ENCODE data around the gene NPIPB6. TPM values are rescaled to one million over a fixed set of nuclear protein-coding genes. Genes with fewer than 3 reads are reported as not detected.

Gene NPIPB6
- total RNA-seq, 2 donors from 2014 or later = 1.8 to 3.5 TPM

DNA sequence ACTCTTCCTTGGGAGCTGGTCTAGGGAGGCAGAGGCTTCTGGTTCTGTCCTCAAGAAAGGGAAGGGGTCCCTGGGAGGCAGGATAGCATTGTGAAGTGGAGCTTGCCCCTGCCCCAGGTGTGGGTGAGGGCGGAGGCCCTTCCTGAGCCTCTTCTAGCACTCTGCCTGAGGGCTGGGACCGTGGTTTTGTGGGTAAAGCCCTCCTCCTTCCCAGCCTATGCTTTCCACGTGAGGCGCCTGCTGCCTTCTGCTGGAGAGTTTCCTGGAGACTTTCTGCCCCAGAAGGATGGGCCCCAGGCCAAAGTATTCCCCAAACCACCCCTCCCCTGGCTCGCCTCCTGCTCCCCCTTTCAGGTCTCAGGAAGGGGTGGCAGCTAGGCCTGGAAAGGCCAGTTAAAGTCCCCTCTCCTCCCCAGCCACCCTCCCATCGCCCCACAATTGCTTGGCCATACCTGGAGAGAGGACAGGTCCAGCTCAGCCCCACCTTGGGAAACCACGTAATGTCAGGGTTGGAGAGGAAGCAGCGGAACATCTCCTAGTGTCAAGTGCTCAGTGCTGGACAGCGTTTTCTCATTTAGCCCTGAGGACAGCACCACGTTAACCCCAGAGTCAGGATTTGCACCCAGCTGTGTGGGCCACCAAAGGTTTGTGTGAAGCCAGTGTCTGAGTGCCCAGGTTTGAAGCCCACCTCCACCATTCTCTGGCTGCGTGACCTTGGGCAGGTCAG lies 65.4 kb downstream of the NPIPB6 start:
- peak; percentile 64 for DNase-seq
- Histone ChIP-seq H3K4me1 (ENCODE audit: control insufficient read depth, insufficient read depth, low read length) (peaks cover 11% of the 10 kb centered on the region), H3K27ac (ENCODE audit: low read depth, low read length) (no peak overlapping the region), H3K4me3 (ENCODE audit: low read length) (no peak overlapping the region), H3K27me3 (ENCODE audit: control insufficient read depth, insufficient read depth, low read length, poor library complexity, severe bottlenecking) (no peaks in the 10 kb centered on the region), H3K9me3 (ENCODE audit: control insufficient read depth, low read length) (no peaks in the 10 kb centered on the region), H3K36me3 (ENCODE audit: control insufficient read depth, insufficient read depth, low read length) (peaks cover 11% of the 10 kb centered on the region), H3K9ac (ENCODE audit: extremely low read depth, low read length, poor library complexity, severe bottlenecking) (no peak overlapping the region)
- Mint-ChIP-seq H3K4me1 (peaks cover 35% of the 10 kb centered on the region), H3K4me3 (peak overlapping the region; percentile 20), H3K36me3 (ENCODE audit: low read depth) (peaks cover 37% of the 10 kb centered on the region), H3K9me3 (no peaks in the 10 kb centered on the region), H3K27ac (peak overlapping the region; percentile 75), H3K27me3 (ENCODE audit: insufficient read depth) (no peaks in the 10 kb centered on the region)
- WGBS, 2 experiments (ENCODE audit: insufficient coverage in 1 of 2, insufficient read length in 1 of 2) = 69 to 76% methylated on average over 8 to 11 of the region's 11 CpGs
- TF ChIP-seq CTCF (conservative IDR thresholded peaks at IDR 0.05) = no peak

GRCh38 chr16:28297308-28297707 lies 66.0 kb downstream of the NPIPB6 start:
- peaks cover 11% of the 10 kb centered on the region for H3K36me3 ChIP-seq (ENCODE audit: control insufficient read depth, insufficient read depth, low read length)
- H3K27me3 ChIP-seq (ENCODE audit: control insufficient read depth, insufficient read depth, low read length, poor library complexity, severe bottlenecking) = no peaks in the 10 kb centered on the region
- no peaks in the 10 kb centered on the region for H3K9me3 Mint-ChIP-seq
- no peak overlapping the region for H3K4me3 ChIP-seq (ENCODE audit: low read length)
- H3K9me3 ChIP-seq (ENCODE audit: control insufficient read depth, low read length) = no peaks in the 10 kb centered on the region
- H3K4me1 ChIP-seq (ENCODE audit: control insufficient read depth, insufficient read depth, low read length) = peaks cover 11% of the 10 kb centered on the region
- peaks cover 31% of the 10 kb centered on the region for H3K36me3 Mint-ChIP-seq (ENCODE audit: low read depth)
- H3K9ac ChIP-seq (ENCODE audit: extremely low read depth, low read length, poor library complexity, severe bottlenecking) = no peak overlapping the region
- WGBS, 2 experiments (ENCODE audit: insufficient coverage in 1 of 2, insufficient read length in 1 of 2) = 83 to 88% methylated on average over 2 of the region's 2 CpGs
- no peak for DNase-seq
- no peaks in the 10 kb centered on the region for H3K27me3 Mint-ChIP-seq (ENCODE audit: insufficient read depth)
- no peak for TF ChIP-seq CTCF (conservative IDR thresholded peaks at IDR 0.05)
- no peak overlapping the region for H3K4me3 Mint-ChIP-seq
- H3K4me1 Mint-ChIP-seq = peaks cover 35% of the 10 kb centered on the region
- no peak overlapping the region for H3K27ac Mint-ChIP-seq
- H3K27ac ChIP-seq (ENCODE audit: low read depth, low read length) = no peak overlapping the region

- Histone ChIP-seq H3K4me1 (ENCODE audit: control insufficient read depth, insufficient read depth, low read length) (peaks cover 14% of the 10 kb centered on the region), H3K36me3 (ENCODE audit: control insufficient read depth, insufficient read depth, low read length) (peaks cover 6% of the 10 kb centered on the region), H3K4me3 (ENCODE audit: low read length) (no peak overlapping the region), H3K27ac (ENCODE audit: low read depth, low read length) (no peak overlapping the region), H3K9ac (ENCODE audit: extremely low read depth, low read length, poor library complexity, severe bottlenecking) (no peak overlapping the region), H3K9me3 (ENCODE audit: control insufficient read depth, low read length) (no peaks in the 10 kb centered on the region), H3K27me3 (ENCODE audit: control insufficient read depth, insufficient read depth, low read length, poor library complexity, severe bottlenecking) (no peaks in the 10 kb centered on the region)
- Mint-ChIP-seq H3K4me3 (peak overlapping the region; percentile 89), H3K9me3 (no peaks in the 10 kb centered on the region), H3K27me3 (ENCODE audit: insufficient read depth) (no peaks in the 10 kb centered on the region), H3K36me3 (ENCODE audit: low read depth) (peaks cover 27% of the 10 kb centered on the region), H3K27ac (no peak overlapping the region), H3K4me1 (peaks cover 39% of the 10 kb centered on the region)
- no peak for DNase-seq
- WGBS, 2 experiments (ENCODE audit: insufficient coverage in 1 of 2, insufficient read length in 1 of 2) = 96 to 98% methylated on average over 8 to 11 of the region's 11 CpGs
- no peak for TF ChIP-seq CTCF (conservative IDR thresholded peaks at IDR 0.05)
Observed at GRCh38 chr16:28295276-28295675, 68.0 kb downstream of the NPIPB6 start.
